Measurements from ENCODE around the gene HOXB9. TPM values are rescaled to one million over a fixed set of nuclear protein-coding genes. Genes with fewer than 3 reads are reported as not detected.

HOXB9 gene
- total and polyA plus RNA-seq, 9 of the 15 experiments (the other 6 are each of a cell fraction or from before 2014, with no cell fraction given): 3.1 to 196 (median 77.6) TPM

GRCh38 chr17:48622857-48623256 lies 3.3 kb downstream of the HOXB9 start (continued):
- TF ChIP-seq, protein P1, sequence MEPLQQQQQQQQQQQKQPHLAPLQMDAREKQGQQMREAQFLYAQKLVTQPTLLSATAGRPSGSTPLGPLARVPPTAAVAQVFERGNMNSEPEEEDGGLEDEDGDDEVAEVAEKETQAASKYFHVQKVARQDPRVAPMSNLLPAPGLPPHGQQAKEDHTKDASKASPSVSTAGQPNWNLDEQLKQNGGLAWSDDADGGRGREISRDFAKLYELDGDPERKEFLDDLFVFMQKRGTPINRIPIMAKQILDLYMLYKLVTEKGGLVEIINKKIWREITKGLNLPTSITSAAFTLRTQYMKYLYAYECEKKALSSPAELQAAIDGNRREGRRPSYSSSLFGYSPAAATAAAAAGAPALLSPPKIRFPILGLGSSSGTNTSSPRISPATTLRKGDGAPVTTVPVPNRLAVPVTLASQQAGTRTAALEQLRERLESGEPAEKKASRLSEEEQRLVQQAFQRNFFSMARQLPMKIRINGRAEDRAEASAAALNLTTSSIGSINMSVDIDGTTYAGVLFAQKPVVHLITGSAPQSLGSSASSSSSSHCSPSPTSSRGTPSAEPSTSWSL (CRISPR knock-in tag; IDR thresholded peaks at IDR 0.05; ENCODE audit: borderline replicate concordance): no peak
- 0 out of 2 replicates have a peak, but pooled peaks have one; percentile 17 for TF ChIP-seq ZNF511 (CRISPR knock-in tag; IDR thresholded peaks at IDR 0.05)

GRCh38 chr17:48621410-48622392 lies 4.5 kb downstream of the HOXB9 start:
- no peaks in the 10 kb centered on the region for H3K27me3 ChIP-seq (ENCODE audit: control insufficient read depth in 2 of 2, insufficient read depth in 2 of 2, low read length in 2 of 2)
- WGBS (ENCODE audit: insufficient coverage, low coverage, missing lambda C conversion rate): 77% methylated on average over 28 of the region's 41 CpGs
- in situ Hi-C loops (cut with MboI): loop anchor here (10.0 kb wide), 1 partner anchor 587 kb away; the partner anchor contains the start of gene COPZ2
- no peak for TF ChIP-seq HNRNPK (IDR thresholded peaks at IDR 0.05; ENCODE audit: low read depth, low read length, poor library complexity, severe bottlenecking)
- peak; percentile 36; the same call in 1 of the 2 replicates for TF ChIP-seq POLR2A (conservative IDR thresholded peaks at IDR 0.05)
- TF ChIP-seq MITF (IDR thresholded peaks at IDR 0.05): no peak
- no peak for TF ChIP-seq TEAD4 (IDR thresholded peaks at IDR 0.05; ENCODE audit: low read length)
- TF ChIP-seq TEAD4 (CRISPR knock-in tag; IDR thresholded peaks at IDR 0.05; ENCODE audit: borderline replicate concordance): no peak
- no peak for TF ChIP-seq MCM2 (IDR thresholded peaks at IDR 0.05; ENCODE audit: low read depth)
- peak; percentile 33 for TF ChIP-seq KDM5B (IDR thresholded peaks at IDR 0.05; ENCODE audit: insufficient replicate concordance, low read depth, low read length)
- TF ChIP-seq NFIC (IDR thresholded peaks at IDR 0.05): 0 out of 2 replicates have a peak, but pooled peaks have one; percentile 15
- TF ChIP-seq POLR2AphosphoS5 (IDR thresholded peaks at IDR 0.05; ENCODE audit: control insufficient read depth, insufficient read depth, low read depth, low read length): peak; percentile 38; the same call in 1 of the 2 replicates

More at GRCh38 chr17:48621410-48622392, 4.5 kb downstream of the HOXB9 start:
- FAIRE-seq (no peak), ATAC-seq (no peak), DNase-seq (ENCODE audit: extremely low read depth in 1 of 4, low spot score in 3 of 4) (no peak)
- no peak overlapping the region for H2AFZ ChIP-seq (ENCODE audit: low read depth, low read length)
- no peak overlapping the region for H3K27ac ChIP-seq (ENCODE audit: extremely low read depth, low read depth, low read length)
- peaks cover 51% of the 10 kb centered on the region for H3K36me3 ChIP-seq (ENCODE audit: control insufficient read depth, insufficient read depth, low read length)
- no peaks in the 10 kb centered on the region for H3K9me1 ChIP-seq (ENCODE audit: control insufficient read depth, insufficient read depth, low read length)
- peak overlapping the region in 1 of 2 experiments; percentile 75; a peak in 2 of 4 replicates for H3K9ac ChIP-seq (ENCODE audit: insufficient read depth in 1 of 2, low read depth in 2 of 2, low read length in 2 of 2)
- no TSS peak for BruUV-seq (replicated peaks)
- no peak overlapping the region for H3K4me3 ChIP-seq
- intact Hi-C loops (cut with micrococcal nuclease): no loop called here
- CTCF ChIA-PET (ENCODE audit: low intra/inter-chr PET ratio): no interaction called here
- H4K20me1 ChIP-seq (replicated peaks; ENCODE audit: control insufficient read depth, insufficient read depth, low read length): peaks cover 51% of the 10 kb centered on the region
- peak overlapping the region; percentile 42 for H3K4me2 ChIP-seq (ENCODE audit: insufficient read depth, low read length)
- peaks cover 50 to 62% of the 10 kb centered on the region in 2 experiments; a peak in 4 of 5 replicates for H3K4me1 ChIP-seq (replicated peaks in 1 of 2; ENCODE audit: control insufficient read depth in 2 of 2, insufficient read depth in 2 of 2, low read length in 2 of 2)
- POLR2A ChIA-PET: interaction anchor here (0.6 to 3.3 kb wide), 12 partner anchors 8 to 780 kb away, joined by 3 to 21 read pairs (median 3); partner anchors contain the start of gene SCRN2
- no peaks in the 10 kb centered on the region for H3K9me3 ChIP-seq (replicated peaks; ENCODE audit: control insufficient read depth, insufficient read depth, low read depth, low read length)
- peaks cover 85% of the 10 kb centered on the region for H3K79me2 ChIP-seq (ENCODE audit: control insufficient read depth, insufficient read depth, low read length)

Data from K562 (cell line).